Measurements from ENCODE around the gene KCNH1. TPM values are rescaled to one million over a fixed set of nuclear protein-coding genes. Genes with fewer than 3 reads are reported as not detected.
"Not testable (repeated sequence)": the region's sequence is repeated elsewhere in the genome, so short reads cannot be mapped to it uniquely, and the experiment has no call there.

The KCNH1 gene
- total RNA-seq, 2 donors from 2014 or later = not detected

DNA sequence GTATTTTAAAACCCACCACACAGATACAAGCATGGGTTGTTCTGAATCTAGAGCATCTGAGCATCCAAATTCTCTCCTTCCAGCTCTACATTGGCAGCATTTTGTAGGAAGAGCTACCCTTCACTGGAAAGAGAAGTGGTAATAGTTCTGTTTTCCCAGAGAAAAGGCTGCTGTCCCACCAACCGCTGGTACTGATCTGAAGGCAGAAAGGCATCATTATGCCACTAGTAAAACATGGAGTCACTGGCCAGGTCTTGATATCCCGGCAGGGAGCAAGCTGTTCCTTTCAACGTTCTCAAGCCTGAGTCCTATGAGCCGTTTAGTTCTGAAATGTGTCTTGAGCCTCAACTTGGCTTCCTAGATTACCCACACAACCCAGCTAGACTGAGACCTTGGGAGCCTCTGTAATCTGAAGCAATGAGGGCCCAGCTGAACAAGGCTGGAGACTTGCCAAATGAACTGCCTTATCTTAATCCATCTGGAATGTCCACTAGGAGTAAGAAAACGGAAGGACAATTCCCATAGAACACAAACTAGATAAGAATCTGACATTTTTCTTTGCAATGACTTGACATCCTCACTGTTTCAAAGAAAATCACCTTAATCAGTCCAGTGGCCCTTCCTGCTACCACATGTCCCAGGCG is 116.8 kb downstream of the KCNH1 start:
- Mint-ChIP-seq H3K27me3 (peaks cover 60% of the 10 kb centered on the region), H3K36me3 (ENCODE audit: low read depth) (no peaks in the 10 kb centered on the region), H3K4me1 (no peaks in the 10 kb centered on the region), H3K4me3 (no peak overlapping the region), H3K27ac (no peak overlapping the region)
- ATAC-seq = no peak
- no peaks in the 10 kb centered on the region for H3K9me3 ChIP-seq (ENCODE audit: control insufficient read depth, low read length, poor library complexity, severe bottlenecking)
- DNase-seq = no peak

DNA sequence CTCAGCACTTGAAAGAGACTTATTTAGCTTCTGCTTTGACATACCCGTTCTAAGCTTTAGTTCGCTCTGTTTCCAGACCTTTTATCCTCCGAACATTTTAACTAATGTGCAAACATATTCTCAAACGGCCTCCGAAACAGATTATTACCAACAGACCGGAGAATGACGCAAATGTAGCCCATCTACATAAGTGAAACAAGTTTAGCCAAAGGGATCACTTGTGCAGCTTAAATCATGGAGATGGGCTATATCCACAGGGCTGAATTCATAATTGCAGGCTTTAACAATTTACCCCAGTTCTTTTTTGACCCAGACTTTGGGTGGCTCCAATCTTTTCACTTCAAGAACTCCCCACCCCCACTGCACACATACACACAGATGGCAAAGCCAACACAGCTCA is 119.7 kb downstream of the KCNH1 start:
- H3K9me3 ChIP-seq (ENCODE audit: control insufficient read depth, low read length, poor library complexity, severe bottlenecking) = no peaks in the 10 kb centered on the region
- Mint-ChIP-seq H3K4me3 (no peak overlapping the region), H3K36me3 (ENCODE audit: low read depth) (no peaks in the 10 kb centered on the region), H3K4me1 (no peaks in the 10 kb centered on the region), H3K27ac (no peak overlapping the region), H3K27me3 (peaks cover 65% of the 10 kb centered on the region)
- DNase-seq (no peak), ATAC-seq (no peak)

DNA sequence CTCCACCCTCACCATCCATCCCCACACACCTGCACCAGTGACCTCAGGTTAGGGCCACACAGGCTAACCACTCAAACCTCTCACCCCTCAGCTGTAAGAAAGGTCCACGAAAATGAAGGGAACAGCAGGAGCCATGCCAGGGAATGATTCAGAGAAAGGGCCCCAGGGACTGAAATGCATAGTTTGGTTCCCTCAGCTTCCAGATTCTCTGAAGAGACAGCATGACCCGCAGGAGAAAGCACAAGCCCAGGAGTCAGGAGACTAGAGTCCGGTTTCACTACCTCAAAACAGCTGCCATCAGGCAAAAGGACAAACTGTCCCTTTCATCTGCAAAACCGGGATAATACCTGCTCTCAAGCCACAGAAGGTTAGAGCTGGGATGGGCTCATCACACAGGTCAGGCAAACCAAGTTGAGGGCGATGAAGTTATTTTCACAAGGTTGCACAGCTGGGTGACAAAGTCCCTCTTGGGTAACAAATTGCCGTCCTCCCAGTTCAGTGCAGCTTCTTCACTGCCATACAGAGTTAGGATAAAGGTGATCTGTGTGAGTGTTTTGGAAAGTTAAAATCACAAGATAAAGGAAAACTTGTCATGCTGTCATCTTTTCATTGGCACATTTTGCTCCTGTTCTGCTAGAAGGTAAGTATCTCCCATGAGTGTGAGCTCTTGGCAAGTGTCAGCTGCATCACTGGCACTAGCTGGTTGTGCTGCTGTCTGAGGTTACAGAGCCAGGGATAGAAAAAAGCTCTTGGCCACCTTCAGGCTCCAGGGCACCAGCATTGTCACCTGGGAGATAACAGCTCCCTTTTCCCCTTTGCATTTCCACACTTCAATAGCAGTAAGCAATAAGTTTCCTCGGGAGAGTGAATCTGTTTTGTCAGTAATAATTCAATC is 120.4 kb downstream of the KCNH1 start:
- H3K27ac Mint-ChIP-seq = no peak overlapping the region
- ATAC-seq (no peak), DNase-seq (no peak)
- peaks cover 59% of the 10 kb centered on the region for H3K27me3 Mint-ChIP-seq
- H3K9me3 ChIP-seq (ENCODE audit: control insufficient read depth, low read length, poor library complexity, severe bottlenecking) = no peaks in the 10 kb centered on the region
- no peaks in the 10 kb centered on the region for H3K36me3 Mint-ChIP-seq (ENCODE audit: low read depth)
- no peak overlapping the region for H3K4me3 Mint-ChIP-seq
- no peaks in the 10 kb centered on the region for H3K4me1 Mint-ChIP-seq

DNA sequence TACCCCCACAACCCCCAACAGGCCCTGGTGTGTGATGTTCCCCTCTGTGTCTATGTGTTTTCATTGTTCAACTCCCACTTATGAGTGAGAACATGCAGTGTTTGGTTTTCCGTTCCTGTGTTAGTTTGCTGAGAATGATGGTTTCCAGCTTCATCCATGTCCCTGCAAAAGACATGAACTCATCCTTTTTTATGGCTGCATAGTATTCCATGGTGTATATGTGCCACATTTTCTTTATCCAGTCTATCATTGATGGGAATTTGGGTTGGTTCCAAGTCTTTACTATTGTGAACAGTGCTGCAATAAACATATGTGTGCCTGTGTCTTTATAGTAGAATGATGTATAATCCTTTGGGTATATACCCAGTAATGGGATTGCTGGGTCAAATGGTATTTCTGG is 122.8 kb downstream of the KCNH1 start:
- not testable (repeated sequence) for ATAC-seq; H3K4me1 Mint-ChIP-seq; DNase-seq; H3K9me3 ChIP-seq (ENCODE audit: control insufficient read depth, low read length, poor library complexity, severe bottlenecking); H3K4me3 Mint-ChIP-seq; H3K36me3 Mint-ChIP-seq (ENCODE audit: low read depth); H3K27ac Mint-ChIP-seq
- peaks cover 51% of the 10 kb centered on the region for H3K27me3 Mint-ChIP-seq

DNA sequence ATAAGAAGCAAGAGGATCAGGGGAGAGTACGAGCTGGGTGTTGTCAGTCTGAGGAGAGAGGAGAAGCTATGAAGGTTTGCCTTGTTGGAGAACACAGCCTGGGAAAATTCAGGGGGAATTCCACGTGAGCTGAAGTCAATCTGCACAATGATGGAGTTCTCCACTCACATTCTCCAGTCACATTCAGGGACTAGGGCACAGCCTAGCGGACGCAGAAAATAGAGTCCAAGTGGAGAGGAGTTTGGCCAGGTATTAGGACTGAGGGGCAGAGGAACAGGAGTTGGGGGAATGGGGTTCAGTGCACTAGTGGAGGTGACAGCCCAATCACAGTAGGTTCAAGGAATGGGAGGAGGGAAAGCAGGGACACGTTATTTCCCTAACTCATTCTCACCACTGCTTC is 124.0 kb downstream of the KCNH1 start:
- no peaks in the 10 kb centered on the region for H3K9me3 ChIP-seq (ENCODE audit: control insufficient read depth, low read length, poor library complexity, severe bottlenecking)
- Mint-ChIP-seq H3K27me3 (peaks cover 41% of the 10 kb centered on the region), H3K36me3 (ENCODE audit: low read depth) (no peaks in the 10 kb centered on the region), H3K4me3 (no peak overlapping the region), H3K4me1 (peaks cover 2% of the 10 kb centered on the region), H3K27ac (no peak overlapping the region)
- DNase-seq (no peak), ATAC-seq (no peak)

DNA sequence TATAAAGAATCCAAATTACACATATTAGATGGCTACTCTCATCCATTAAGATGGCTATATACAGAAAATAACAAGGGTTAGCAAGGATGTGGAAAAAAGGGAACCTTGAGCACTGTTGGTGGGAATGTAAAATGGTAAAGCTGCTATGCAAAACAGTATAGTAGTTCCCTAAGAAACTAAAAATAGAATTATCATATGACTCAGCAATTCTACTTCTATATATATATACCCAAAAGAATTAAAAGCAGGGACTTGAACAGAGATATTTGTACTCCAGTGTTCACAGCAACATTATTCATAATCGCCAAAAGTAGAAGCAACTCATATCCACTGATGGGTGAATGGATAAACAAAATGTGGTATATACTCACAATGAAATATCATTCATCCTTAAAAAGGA is 126.1 kb downstream of the KCNH1 start:
- DNase-seq = no peak
- peaks cover 31% of the 10 kb centered on the region for H3K27me3 Mint-ChIP-seq
- no peaks in the 10 kb centered on the region for H3K36me3 Mint-ChIP-seq (ENCODE audit: low read depth)
- no peaks in the 10 kb centered on the region for H3K9me3 ChIP-seq (ENCODE audit: control insufficient read depth, low read length, poor library complexity, severe bottlenecking)
- H3K4me1 Mint-ChIP-seq = peaks cover 2% of the 10 kb centered on the region
- no peak for ATAC-seq
- no peak overlapping the region for H3K27ac Mint-ChIP-seq
- H3K4me3 Mint-ChIP-seq = no peak overlapping the region

DNA sequence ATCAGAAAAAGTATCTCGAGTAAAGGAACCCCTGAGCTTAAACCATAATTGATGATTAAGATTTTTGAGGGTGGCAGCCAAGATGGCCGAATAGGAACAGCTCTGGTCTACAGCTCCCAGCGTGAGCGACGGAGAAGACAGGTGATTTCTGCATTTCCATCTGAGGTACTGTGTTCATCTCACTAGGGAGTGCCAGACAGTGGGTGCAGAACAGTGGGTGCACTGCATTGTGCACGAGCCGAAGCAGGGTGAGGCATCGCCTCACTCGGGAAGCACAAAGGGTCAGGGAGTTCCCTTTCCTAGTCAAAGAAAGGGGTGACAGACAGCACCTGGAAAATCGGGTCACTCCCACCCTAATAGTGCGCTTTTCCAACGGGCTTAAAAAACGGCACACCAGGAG is 138.0 kb downstream of the KCNH1 start:
- not testable (repeated sequence) for H3K4me3 Mint-ChIP-seq; ATAC-seq; H3K4me1 Mint-ChIP-seq; DNase-seq; H3K9me3 ChIP-seq (ENCODE audit: control insufficient read depth, low read length, poor library complexity, severe bottlenecking); H3K36me3 Mint-ChIP-seq (ENCODE audit: low read depth); H3K27ac Mint-ChIP-seq
- peaks cover 19% of the 10 kb centered on the region for H3K27me3 Mint-ChIP-seq

DNA sequence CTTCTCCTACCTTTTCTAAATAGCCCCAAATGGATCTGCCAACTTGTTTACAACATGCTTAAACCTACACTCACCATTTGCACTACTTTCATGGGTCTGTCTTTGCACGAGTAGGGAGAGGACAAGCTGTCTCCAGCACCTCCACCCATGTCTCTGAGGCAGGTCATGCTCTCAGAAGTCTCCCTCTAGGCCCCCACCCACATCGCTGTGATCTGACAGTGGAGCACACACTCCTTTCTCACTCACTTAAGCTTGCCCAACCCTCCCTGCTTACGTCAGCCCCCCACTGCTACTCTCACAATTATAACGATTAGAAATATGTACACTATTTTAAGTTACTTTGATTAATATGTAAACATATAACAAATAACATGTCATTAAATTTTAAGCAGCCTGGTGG is 141.1 kb downstream of the KCNH1 start:
- ATAC-seq = no peak
- DNase-seq = no peak
- peaks cover 37% of the 10 kb centered on the region for H3K27me3 Mint-ChIP-seq
- no peak overlapping the region for H3K4me3 Mint-ChIP-seq
- no peak overlapping the region for H3K27ac Mint-ChIP-seq
- no peaks in the 10 kb centered on the region for H3K9me3 ChIP-seq (ENCODE audit: control insufficient read depth, low read length, poor library complexity, severe bottlenecking)
- no peaks in the 10 kb centered on the region for H3K4me1 Mint-ChIP-seq
- no peaks in the 10 kb centered on the region for H3K36me3 Mint-ChIP-seq (ENCODE audit: low read depth)

DNA sequence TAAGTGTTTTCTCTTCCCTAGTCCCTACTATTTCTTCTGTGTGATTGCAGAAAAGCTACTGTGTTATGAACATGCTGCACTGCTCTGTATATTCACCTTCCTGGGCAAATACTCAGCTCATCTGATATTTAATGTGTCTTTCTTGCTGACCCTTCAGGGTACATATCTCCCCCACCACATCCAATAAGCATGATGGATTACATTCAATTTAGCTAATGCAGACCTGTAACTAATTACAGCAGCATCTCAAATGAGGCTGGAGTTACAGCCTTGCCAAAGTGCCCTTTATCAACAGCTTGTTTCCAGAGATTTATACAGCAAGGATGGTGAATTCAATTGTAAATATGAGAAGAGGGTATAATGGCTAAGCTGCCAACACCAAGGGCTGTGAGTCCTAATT is 144.0 kb downstream of the KCNH1 start:
- Mint-ChIP-seq H3K27me3 (peaks cover 28% of the 10 kb centered on the region), H3K36me3 (ENCODE audit: low read depth) (no peaks in the 10 kb centered on the region)
- no peak for ATAC-seq

DNA sequence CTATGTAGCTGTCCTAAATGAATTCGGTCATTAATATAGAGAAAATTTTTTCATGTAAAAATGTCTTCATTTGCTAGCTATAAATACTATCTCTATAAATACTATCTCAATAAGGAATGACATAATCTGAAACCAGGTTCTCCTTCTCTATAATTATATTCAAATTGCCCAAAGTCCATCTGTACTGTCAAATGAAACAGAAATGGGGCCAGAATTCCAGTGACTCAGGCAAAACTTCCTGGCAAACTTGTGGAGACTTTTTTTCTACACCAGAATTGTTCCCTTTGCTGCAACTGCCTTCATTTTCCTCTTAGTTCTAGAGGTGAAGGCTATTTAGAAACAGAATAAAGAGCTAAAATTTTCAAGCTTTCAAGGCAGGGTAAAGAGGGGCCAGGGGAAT is 152.5 kb downstream of the KCNH1 start:
- H3K27ac Mint-ChIP-seq = no peak overlapping the region
- H3K36me3 Mint-ChIP-seq (ENCODE audit: low read depth) = no peaks in the 10 kb centered on the region
- DNase-seq (no peak), ATAC-seq (no peak)
- H3K27me3 Mint-ChIP-seq = peaks cover 8% of the 10 kb centered on the region
- H3K9me3 ChIP-seq (ENCODE audit: control insufficient read depth, low read length, poor library complexity, severe bottlenecking) = no peaks in the 10 kb centered on the region
- H3K4me3 Mint-ChIP-seq = no peak overlapping the region
- no peaks in the 10 kb centered on the region for H3K4me1 Mint-ChIP-seq

More for the DNA sequence above, 144.0 kb downstream of the KCNH1 start:
- Mint-ChIP-seq H3K4me1 (no peaks in the 10 kb centered on the region), H3K4me3 (no peak overlapping the region), H3K27ac (no peak overlapping the region)
- H3K9me3 ChIP-seq (ENCODE audit: control insufficient read depth, low read length, poor library complexity, severe bottlenecking) = no peaks in the 10 kb centered on the region
- DNase-seq = no peak

DNA sequence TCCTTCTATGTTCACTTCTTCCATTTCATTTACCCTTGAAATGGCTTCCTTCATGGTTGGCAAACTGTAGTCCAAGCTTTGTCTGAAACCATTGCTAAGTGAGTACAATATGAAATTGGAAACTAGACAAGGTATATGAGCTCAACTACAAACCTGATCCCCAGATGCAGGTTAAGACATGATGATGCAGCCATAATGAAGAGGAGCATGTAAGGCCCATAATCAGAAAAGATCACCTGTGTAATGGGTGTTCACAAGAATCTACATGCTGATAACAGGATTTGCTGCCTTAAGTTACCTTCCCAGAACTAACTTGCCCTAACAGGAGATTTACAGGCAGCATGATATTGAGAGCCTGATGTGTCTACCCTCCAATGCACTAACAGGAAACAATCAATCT is 153.9 kb downstream of the KCNH1 start:
- Mint-ChIP-seq H3K27ac (no peak overlapping the region), H3K27me3 (peaks cover 8% of the 10 kb centered on the region), H3K4me3 (no peak overlapping the region), H3K36me3 (ENCODE audit: low read depth) (no peaks in the 10 kb centered on the region), H3K4me1 (no peaks in the 10 kb centered on the region)
- ATAC-seq (no peak), DNase-seq (no peak)
- H3K9me3 ChIP-seq (ENCODE audit: control insufficient read depth, low read length, poor library complexity, severe bottlenecking) = no peaks in the 10 kb centered on the region

DNA sequence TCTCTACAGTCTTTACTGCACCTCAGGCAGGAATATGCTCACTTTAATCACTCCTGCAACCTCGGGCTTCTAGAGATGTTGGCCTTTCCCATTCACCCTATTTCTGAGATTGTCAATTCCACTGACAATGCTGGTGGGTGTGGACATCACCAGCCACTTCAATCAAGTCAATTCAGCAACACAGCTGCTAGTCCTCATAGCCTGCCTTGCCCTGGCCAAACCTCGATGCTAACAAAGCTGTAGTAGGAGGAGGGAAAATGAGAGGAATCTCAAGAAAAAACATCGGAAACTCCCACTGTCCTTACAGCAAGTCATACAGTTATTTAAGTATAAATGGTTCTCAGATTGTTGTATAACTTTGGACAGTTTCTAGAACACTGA is 155.0 kb downstream of the KCNH1 start:
- no peaks in the 10 kb centered on the region for H3K9me3 ChIP-seq (ENCODE audit: control insufficient read depth, low read length, poor library complexity, severe bottlenecking)
- Mint-ChIP-seq H3K36me3 (ENCODE audit: low read depth) (no peaks in the 10 kb centered on the region), H3K4me3 (no peak overlapping the region), H3K27me3 (peaks cover 8% of the 10 kb centered on the region), H3K4me1 (no peaks in the 10 kb centered on the region), H3K27ac (no peak overlapping the region)
- ATAC-seq = no peak
- no peak for DNase-seq

DNA sequence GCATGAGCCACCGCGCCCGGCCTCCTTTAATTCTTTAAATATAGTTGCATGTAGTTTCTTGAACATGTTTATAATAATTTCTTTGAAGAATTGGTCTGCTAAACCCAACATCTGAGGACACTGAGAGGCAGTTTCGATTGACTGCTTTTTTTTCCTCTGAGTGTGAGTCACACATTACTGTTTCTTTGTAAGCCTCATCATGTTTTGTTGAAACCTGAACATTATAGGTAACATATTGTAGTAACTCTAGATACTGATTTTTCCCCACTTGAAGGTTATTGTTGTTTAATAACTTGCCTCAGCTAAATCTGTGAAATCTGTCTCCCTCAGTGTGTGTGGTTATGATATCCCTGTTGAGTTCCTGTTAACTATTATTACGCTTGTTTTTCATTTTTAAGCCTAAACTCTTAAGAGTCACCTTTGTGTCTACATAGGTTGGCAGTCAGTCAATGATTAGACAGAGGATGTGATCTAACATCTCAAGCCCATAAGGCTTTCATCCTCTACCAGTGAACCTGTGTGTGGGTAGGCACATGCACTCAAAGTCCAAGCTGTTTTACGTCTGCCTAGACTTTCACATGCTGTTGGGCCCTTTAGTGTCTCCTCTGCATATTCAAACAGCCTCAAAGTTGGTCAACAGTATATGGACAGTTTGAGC is 155.5 kb downstream of the KCNH1 start:
- no peak overlapping the region for H3K4me3 Mint-ChIP-seq
- no peaks in the 10 kb centered on the region for H3K36me3 Mint-ChIP-seq (ENCODE audit: low read depth)
- DNase-seq (no peak), ATAC-seq (no peak)
- H3K27ac Mint-ChIP-seq = no peak overlapping the region
- H3K9me3 ChIP-seq (ENCODE audit: control insufficient read depth, low read length, poor library complexity, severe bottlenecking) = no peaks in the 10 kb centered on the region
- peaks cover 8% of the 10 kb centered on the region for H3K27me3 Mint-ChIP-seq
- no peaks in the 10 kb centered on the region for H3K4me1 Mint-ChIP-seq

Measured in T-helper 17 cell (primary cell).